Stimulated activated CD8-positive, alpha-beta memory T cell treated with anti-CD3 and anti-CD28 coated beads, Interleukin-12 subunit alpha, Interleukin-12 subunit beta, amount 100 ng/mL, for 1 hour (primary cell): ENCODE results near the gene CHSY3.
"Not testable (repeated sequence)": the region's sequence is repeated elsewhere in the genome, so short reads cannot be mapped to it uniquely, and the experiment has no call there.

Source experiments
- DNase-seq: peaks from one replicate; pipeline ENCODE4 v3.0.0-alpha.2; 2020; ENCODE audit warnings: low read depth

CHSY3 gene

DNA sequence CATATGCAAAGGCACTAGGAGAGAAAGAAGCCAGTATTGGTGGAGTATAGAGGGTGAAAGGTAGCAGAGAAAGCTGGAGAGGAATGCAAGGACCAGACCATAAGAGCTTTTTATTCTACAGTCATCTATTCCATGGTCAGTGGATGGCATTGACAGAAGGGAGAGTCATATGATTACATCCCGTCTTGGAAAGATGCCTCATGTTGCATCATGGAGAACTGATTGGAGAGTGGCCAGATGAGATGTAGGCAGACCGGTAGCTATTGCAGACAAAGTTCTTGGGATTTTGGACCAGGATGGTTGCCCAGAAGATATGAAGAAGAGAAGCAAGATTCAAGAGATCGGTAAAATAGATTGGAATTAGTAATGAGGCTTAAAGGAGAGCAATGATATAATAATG, 260.7 kb downstream of the CHSY3 start:
- DNase-seq: no peak

- DNase-seq: no peak
Observed at GRCh38 chr5:130166839-130167490, 262.7 kb downstream of the CHSY3 start.

- no peak for DNase-seq
Observed at GRCh38 chr5:130168211-130168610, 263.9 kb downstream of the CHSY3 start.

GRCh38 chr5:130171699-130172098, 267.4 kb downstream of the CHSY3 start:
- DNase-seq: no peak

GRCh38 chr5:130183115-130183514, 278.9 kb downstream of the CHSY3 start:
- DNase-seq: no peak

- DNase-seq: no peak
Observed at GRCh38 chr5:130189961-130190360, 285.7 kb downstream of the CHSY3 start.

DNA sequence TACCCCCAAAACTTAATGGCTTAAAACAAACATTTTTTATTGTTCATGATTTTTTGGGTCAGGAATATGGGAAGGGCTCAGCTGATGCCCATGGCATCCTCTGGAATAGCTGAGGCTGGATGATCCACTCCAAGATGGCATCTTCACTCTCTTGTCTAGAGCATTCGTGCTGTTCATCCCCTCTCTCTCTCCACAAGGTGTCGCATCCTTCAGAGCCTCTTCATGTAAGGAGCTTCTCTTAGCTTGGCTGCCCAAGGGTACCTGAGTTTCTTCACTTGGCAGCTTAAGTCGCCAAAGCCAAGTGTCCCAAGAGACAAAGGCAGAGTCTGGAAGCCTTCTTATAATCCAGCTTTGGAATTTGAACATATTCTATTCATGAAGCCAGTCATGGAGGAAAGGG, 294.7 kb downstream of the CHSY3 start:
- DNase-seq: no peak

- DNase-seq: no peak
Observed at GRCh38 chr5:130206686-130207085, 302.4 kb downstream of the CHSY3 start.

DNA sequence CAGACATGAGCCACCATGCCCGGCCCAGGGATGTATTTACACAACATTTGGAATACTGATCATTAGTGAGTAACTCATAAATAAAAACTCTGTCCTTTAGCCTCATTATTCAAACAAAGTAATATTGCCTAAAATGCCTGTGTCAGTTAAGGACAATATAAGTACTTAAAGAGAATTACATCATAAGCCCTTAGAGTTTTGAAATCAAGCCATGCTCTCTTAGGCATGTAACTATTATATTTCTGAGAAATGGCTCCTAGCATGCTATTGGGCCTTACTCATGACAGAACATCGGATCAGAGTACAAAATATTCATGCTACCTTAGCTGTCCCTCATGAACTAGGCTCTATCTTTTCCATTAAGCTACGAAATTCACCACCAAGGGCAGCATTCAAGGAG, 309.3 kb downstream of the CHSY3 start:
- no peak for DNase-seq

- DNase-seq: no peak
Observed at GRCh38 chr5:130216286-130216685, 312.0 kb downstream of the CHSY3 start.

DNA sequence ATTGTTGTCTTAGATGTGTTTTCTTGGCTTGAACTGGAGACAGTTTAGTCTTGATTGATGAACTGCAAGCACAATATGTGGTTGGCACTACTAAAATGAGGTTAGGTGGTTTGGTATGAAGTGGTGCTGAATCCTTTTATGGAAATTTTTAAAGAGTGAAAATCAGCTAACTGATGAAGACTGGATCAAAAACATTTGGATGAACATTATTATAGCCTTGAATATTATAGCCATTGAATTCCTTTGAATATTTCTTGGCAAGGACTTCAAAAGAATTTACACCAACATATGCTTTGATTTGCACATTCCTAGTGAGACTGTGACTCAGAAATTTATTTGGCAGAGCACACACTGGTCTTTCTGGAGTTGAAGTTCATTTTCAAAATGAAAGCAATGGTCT, 318.3 kb downstream of the CHSY3 start:
- DNase-seq: no peak

DNA sequence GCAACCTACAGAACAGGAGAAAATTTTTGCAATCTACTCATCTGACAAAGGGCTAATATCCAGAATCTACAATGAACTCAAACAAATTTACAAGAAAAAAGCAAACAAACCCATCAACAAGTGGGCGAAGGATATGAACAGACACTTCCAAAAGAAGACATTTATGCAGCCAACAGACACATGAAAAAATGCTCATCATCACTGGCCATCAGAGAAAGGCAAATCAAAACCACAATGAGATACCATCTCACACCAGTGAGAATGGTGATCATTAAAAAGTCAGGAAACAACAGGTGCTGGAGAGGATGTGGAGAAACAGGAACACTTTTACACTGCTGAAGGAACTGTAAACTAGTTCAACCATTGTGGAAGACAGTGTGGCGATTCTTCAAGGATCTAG, 322.3 kb downstream of the CHSY3 start:
- not testable (repeated sequence) for DNase-seq

DNA sequence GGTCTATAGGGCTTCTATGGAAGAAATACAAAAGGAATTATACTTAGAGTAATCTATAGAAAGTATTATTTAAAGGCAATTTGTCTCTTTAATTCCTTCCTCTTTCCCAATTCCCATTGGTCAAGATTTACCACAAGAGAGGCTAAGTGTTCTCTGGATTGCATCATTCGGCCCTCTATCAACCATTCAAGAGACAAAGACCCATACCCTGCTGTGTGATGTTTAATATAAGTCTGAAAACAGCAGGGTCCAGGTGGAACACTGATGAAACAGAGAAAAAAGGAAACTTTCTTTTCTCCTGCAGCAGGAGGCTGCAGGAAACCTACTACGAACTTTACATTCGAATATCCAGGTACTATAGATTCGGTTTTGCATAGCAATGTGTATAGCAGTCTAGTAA, 323.4 kb downstream of the CHSY3 start:
- no peak for DNase-seq

DNA sequence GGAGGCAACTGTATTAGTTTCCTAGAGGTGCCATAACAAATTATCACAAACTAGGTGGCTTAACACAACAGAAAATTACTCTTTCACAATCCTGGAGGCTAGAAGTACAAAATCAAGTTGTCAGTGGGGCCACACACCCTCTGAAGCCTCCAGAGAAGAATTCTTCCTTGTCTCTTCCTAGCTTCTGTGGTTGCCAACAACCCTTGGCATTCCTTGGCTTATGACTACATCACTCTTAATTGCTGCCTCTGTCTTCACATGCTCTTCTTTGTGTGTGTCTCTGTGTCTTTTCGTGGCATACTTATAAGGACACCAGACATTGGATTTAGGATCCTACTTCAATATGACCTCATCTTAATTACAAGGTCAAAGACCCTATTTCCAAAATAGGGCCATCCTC, 327.5 kb downstream of the CHSY3 start:
- no peak for DNase-seq

GRCh38 chr5:130234816-130235215, 330.6 kb downstream of the CHSY3 start:
- DNase-seq: no peak
